Cardiac septum (tissue), 1 donor: Measurements from ENCODE around the gene POU2F3. TPM values are rescaled to one million over a fixed set of nuclear protein-coding genes. Genes with fewer than 3 reads are reported as not detected.

Experiments used
- DNase-seq: peaks from one replicate; pipeline ENCODE4 v3.0.0-alpha.2; 2020; ENCODE audit warnings: low spot score
- intact Hi-C: fragments of 100-400 bp; cut with DNase I; formaldehyde crosslinking; loops from one replicate; pipeline ENCODE4 v1.14.0; 2022
- total RNA-seq: library from RNA; stranded (reverse); fragmentation: NEBNext Ultra II Directional; extraction: Animal tissue kit (Norgen Biotek cat#: 25700); gene quantifications from one replicate; pipeline ENCODE4 v1.2.1, GENCODE V29; 2021
- donor health status: DM: no; HTN: no; CAD: no.

The POU2F3 gene
- total RNA-seq, 1 donor from 2014 or later, result not detected

DNA sequence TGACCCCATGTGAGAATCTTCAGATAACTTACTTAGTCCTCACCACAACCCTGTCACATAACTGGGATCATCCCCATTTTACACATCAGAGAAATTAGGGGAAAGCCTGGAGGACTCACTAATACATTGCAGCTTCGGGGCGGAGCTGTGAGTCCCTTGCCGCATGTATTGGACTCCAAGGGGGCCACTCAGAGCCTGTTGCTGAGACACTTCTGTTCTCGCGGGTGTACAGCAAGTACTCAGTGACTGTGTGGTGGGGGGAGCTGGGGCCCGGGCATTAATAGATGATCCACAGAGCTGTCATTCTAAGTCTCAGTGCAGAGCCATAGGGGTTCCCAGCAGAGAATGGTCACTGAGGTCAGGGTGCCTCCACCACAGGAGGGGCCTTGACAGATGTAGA lies 15.6 kb upstream of the POU2F3 start:
- intact Hi-C loops, result no loop called here
- no peak for DNase-seq

DNA sequence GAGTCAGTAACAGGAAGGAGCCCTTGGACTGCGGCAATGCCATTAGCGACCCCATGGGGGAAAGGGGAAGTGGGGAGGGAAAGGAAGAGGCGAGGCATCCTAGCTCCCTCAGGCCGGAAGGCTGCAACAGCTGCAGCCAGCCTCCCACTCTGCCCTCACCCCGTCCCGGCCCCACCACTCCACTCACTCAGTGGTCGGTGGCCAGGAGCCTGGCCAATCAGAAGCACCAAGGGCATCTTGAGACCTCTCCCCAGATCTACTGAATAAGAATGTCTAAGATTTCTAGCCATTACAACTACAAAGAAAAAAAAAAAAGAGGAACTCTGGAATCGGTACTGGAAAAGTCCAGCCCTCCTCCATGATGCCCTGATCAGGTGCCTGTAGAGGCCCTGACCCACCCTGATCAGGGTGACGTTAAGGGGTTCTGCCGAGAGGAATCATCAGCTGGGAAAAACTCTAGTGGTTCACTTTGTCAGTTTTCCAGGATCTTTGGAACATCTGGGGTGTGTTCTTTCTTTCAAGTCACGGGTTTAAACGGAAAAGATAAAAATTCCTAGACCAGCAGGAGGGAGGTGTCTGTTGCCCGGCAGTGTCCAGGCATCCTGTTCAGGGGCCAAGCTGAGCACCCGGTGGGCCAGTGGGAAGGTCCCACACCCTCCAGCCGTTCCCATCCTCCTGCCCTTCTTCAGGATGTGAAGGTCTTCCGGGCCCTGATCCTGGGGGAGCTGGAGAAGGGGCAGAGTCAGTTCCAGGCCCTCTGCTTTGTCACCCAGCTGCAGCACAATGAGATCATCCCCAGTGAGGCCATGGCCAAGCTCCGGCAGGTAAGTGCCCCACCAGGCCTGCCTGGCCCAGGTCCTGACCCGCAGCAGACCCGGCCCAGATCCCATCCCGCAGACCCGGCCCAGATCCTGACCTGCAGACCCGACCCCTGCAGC lies 14.7 kb upstream of the POU2F3 start:
- intact Hi-C loops, result no loop called here
- DNase-seq, result no peak

DNA sequence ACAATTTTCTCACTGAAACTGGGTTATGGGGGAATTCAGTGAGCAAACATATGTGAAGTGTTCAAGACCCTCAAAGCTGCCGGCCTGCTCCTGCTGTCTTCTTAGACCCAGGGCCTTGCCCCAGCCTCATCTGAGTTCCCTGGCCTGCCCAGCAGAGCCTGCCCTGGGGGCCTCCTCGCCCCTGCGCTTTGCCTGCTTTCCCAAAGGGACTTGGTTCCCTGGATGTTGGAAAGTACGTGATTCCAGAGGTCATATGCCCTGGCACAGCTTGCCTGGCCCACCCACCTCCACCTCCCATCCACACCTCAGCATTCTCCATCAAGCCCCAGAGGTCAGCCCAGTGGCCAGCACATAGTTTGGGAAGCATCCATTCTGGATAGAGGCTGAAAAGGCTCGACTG lies 13.7 kb upstream of the POU2F3 start:
- intact Hi-C loops, result no loop called here
- DNase-seq, result no peak

GRCh38 chr11:120226714-120227113 lies 13.2 kb upstream of the POU2F3 start:
- no peak for DNase-seq

DNA sequence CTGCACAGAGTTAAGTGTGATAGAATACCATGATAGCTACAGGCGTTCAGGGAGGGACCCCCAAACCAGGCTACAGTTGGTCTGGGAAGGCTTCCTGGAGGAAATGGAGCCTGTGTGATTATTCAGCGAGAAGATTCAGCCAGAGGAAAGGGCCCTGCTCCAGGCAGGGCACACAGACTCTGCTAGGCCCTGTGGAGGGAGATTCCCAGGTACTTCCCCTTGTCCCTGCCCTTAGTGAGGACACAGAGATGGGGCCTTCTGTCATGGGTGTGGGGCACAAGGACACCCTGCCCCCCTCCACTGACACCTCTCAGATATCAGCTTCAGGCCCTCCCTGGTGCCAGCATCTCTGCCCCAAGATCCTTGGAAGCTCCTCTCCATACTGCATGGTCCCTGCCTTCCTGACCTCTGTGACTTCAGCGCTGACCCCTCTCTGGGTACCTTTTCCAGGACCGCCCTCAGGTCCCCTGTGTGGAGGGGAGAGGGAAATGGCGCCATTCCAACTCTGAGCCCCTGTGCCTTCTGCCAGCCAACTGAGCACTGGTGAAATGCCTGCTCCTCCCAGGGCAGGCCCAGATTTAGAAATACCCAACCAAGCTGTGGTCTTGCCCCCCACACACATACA lies 12.6 kb upstream of the POU2F3 start:
- intact Hi-C loops, result no loop called here
- no peak for DNase-seq

More at GRCh38 chr11:120226714-120227113, 13.2 kb upstream of the POU2F3 start:
- intact Hi-C loops, result no loop called here

- intact Hi-C loops, result no loop called here
- DNase-seq, result no peak
Observed at GRCh38 chr11:120228794-120229384, 11.1 kb upstream of the POU2F3 start.

DNA sequence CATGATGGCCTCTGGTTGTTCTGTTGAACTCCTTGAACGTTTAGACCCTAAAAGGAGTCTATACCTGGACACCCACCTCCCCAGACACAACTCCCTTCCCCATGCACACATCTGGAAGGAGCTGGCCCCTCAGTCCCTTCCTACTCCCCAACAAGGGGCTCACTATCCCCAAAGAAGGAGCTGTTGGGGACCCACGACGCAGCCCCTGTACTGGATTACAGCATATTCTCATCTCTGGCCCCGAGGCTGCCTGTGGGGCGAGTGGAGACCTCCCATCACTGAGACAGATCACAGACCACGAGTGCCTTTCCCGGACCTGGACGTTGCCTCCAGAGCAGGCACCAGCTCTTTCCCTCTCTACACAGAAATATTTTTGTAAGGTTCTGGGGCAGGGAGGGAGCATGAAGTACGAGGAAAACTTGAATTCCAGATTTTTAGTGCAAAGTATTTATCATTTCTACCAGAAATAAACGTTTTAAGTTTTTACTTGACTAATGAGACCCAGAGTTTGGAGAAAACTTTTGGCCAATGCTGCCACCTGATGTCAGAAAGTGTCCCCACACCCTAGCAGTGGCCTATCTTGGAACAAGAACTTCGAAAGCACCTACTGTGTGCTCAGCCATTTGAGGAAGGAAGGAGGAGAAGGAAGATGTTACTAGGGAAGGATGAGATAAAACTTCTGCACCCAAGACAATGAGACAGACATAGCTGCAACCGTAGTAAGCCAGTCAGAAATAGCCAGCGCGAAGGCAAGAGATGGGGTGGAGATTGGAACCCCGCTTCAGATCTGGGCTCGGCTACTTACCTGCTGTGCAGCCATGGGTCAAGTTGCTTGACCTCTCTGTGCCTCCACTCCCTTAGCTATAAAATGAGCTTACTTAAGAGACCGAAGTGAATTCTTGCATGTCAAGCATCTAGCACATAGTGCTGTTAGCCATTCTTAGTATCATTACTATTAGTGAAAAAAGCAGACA lies 10.2 kb upstream of the POU2F3 start:
- DNase-seq, result no peak

DNA sequence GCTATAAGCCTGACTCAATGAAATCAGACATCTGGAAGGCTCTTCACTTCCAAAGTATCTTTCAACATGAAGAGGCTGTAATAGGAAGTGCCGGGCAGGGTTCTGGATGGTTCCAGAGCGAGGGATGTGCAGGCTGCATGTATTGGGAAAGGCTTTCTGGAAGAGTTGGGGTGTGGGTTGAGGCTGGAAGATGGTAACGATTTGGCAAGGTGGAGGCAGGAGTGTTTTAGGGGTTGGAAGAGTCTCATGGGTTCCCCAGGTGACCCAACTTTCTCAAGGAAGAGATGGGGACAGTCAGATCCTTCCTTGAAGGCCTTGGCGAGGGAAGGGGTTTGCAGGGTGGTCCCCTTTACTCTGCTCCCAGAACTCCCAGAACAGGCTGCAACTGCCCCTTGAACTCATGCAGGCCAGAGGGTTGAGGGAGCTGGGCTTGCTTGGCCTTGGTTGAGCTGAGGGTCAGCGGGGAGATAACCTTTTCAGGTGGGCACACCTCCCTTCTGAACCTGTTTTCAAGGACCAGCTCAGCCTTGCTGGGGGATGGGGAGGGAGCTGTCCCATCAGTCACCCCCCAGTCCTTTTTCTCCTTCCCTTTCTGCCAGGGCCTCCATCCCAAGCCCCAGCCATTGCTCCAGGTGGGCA lies 9.4 kb upstream of the POU2F3 start:
- intact Hi-C loops, result loop anchor here (1.0 to 5.0 kb wide), 2 partner anchors 58 to 563 kb away; no protein-coding TSS in a partner anchor
- no peak for DNase-seq

More for the DNA sequence above, 10.2 kb upstream of the POU2F3 start:
- intact Hi-C loops, result loop anchor here (1.0 to 5.0 kb wide), 2 partner anchors 57 to 562 kb away; no protein-coding TSS in a partner anchor

GRCh38 chr11:120231963-120232362 lies 8.0 kb upstream of the POU2F3 start:
- intact Hi-C loops, result loop anchor here (5.0 kb wide), 1 partner anchor 565 kb away; no protein-coding TSS in a partner anchor
- DNase-seq, result no peak

DNA sequence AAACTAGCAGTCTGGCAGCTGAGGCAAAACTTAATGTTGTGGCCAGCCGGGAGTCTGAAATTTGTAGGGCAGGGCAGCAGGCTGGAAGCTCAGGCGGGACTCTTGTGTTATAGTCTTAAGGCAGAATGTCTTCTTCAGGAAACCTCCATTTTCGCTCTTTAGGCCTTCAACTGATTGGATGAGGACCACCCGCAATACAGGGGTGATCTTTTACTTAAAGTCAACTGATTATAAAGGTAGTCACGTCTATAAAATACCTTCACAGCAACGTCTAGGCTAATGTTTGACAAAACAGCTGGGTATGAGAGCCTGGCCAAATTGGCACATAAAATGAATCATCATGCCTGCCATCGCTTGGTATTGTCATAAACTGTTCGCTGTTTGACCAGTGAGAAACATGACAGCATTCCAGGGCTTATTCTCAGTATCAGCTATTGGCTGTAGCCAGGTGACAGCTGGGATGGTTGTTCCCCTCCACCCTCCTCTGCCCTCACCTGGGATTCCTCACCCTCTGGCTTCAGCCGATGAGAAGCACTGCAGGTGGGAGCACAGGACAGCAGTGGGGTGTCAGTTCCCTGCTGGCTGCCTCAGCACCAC lies 6.6 kb upstream of the POU2F3 start:
- DNase-seq, result no peak
- intact Hi-C loops, result loop anchor here (5.0 kb wide), 1 partner anchor 566 kb away; no protein-coding TSS in a partner anchor

- no peak for DNase-seq
- intact Hi-C loops, result loop anchor here (1.0 kb wide), 1 partner anchor 65 kb away; no protein-coding TSS in a partner anchor
Observed at GRCh38 chr11:120235024-120235628, 4.8 kb upstream of the POU2F3 start.

GRCh38 chr11:120236169-120237107 lies 3.5 kb upstream of the POU2F3 start:
- DNase-seq, result no peak
- intact Hi-C loops, result no loop called here

- intact Hi-C loops, result no loop called here
Observed at GRCh38 chr11:120238968-120239620, 846 bp upstream of the POU2F3 start.

GRCh38 chr11:120240866-120241265 lies 926 bp downstream of the POU2F3 start:
- no peak for DNase-seq
- intact Hi-C loops, result no loop called here

More at GRCh38 chr11:120238968-120239620, 846 bp upstream of the POU2F3 start:
- DNase-seq, result no peak

DNA sequence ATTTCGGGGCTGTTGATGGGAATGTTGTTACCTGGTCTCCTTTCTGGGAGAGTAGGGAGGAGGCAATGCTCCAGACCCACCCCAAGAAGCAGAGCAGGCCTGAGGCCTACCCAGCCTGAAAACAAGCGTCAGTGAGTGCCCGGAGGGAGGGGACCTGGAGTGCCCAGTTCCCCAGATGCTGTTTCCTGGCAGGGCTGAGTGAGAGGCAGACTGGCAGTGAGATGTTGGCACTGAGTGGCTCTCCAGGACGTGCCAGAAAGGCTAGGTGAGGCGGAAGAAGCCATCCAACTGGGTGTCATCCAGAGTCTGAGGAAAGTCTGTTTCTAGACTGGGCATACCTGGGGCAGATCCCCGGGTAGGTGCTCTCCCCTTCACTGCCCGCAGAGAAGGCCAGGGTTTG lies 1.3 kb downstream of the POU2F3 start:
- intact Hi-C loops, result no loop called here

GRCh38 chr11:120243221-120243620 lies 3.3 kb downstream of the POU2F3 start:
- no peak for DNase-seq
- intact Hi-C loops, result no loop called here

More for the DNA sequence above, 1.3 kb downstream of the POU2F3 start:
- no peak for DNase-seq
